Stimulated activated CD4-positive, alpha-beta T cell treated with anti-CD3 and anti-CD28 coated beads, Interleukin-15, amount 100 ng/mL, for 48 hours (primary cell): ENCODE measurements around the gene SETD1B.

Source experiments
- DNase-seq, 2 donors: peaks; one replicate each; pipeline ENCODE4 v3.0.0-alpha.2; 2020; ENCODE audit warnings: low read depth in 2 of 2

SETD1B gene

DNA sequence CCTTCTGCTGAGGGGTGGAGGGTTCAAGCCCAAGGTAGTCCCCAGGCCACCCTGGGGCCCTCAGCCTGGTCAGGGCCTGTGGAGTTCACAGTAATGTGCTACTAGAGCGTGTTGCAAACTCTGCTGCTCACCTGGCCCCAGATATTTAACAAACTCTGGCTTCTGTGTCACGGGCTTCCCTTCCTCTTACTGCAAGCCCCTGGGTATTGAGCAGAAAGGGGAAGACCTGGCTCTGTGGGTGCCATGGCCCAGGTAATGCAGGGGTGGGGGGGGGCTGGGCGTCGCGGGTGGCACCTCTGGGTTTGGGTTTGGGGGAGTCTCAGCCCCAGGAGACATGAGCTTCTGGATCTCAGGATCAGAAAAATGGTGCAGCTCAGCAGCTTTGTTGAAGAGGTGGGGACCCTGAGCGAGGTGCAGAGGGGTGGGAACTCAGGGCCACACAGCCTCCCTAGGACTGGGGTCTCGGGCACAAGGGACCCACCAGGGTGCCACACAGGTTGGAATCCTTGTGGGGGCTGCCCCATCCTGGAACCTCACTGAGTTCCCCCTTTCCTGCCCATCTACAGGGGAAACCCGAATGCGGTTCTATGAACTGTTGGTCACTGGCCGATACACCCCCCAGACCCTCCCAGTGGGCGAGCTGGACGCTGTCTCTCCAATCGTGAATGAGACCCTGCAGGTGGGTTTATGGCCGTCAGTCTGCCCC, 4.0 kb downstream of the SETD1B start:
- DNase-seq = no peak

DNA sequence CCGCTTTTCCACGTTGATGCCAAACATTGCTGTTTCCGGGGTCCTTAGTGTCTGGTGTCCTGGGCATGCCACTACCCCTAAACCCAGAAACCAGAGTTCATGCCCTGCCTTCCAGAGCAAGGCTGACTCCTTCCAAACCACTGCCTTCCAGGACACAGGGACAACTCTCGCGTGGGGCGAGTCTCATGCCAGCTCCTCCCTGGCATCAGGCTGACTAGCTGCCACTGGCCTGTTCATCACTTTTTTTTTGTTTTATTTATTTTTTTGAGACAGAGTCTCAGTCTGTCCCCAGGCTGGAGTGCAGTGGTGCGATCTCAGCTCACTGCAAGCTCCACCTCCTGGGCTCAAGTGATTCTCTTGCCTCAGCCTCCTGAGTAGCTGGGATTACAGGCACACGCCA, 4.8 kb downstream of the SETD1B start:
- no peak for DNase-seq

DNA sequence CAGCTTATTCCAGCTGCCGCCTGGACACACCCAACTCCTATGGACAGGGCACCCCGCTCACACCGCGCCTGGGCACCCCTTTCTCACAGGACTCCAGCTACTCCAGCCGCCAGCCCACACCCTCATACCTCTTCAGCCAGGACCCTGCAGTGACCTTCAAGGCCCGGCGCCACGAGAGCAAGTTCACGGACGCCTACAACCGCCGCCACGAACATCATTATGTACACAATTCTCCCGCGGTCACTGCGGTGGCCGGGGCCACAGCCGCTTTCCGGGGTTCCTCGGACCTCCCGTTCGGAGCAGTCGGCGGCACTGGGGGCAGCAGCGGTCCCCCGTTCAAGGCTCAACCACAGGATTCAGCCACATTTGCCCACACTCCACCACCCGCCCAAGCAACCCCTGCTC, 5.9 kb downstream of the SETD1B start:
- no peak for DNase-seq

DNA sequence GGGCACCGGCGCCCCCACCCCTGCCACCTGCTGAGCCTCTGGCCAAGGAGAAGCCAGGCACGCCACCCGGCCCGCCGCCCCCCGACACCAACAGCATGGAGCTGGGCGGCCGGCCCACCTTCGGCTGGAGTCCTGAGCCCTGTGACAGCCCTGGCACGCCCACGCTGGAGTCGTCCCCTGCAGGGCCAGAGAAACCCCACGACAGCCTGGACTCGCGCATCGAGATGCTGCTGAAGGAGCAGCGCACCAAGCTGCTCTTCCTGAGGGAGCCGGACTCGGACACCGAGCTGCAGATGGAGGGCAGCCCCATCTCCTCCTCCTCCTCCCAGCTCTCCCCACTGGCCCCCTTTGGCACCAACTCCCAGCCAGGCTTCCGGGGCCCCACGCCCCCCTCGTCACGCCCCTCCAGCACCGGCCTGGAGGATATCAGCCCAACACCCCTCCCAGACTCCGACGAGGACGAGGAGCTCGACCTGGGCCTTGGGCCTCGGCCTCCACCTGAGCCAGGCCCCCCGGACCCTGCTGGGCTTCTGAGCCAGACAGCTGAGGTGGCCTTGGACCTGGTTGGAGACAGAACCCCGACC, 6.5 kb downstream of the SETD1B start:
- no peak for DNase-seq

DNA sequence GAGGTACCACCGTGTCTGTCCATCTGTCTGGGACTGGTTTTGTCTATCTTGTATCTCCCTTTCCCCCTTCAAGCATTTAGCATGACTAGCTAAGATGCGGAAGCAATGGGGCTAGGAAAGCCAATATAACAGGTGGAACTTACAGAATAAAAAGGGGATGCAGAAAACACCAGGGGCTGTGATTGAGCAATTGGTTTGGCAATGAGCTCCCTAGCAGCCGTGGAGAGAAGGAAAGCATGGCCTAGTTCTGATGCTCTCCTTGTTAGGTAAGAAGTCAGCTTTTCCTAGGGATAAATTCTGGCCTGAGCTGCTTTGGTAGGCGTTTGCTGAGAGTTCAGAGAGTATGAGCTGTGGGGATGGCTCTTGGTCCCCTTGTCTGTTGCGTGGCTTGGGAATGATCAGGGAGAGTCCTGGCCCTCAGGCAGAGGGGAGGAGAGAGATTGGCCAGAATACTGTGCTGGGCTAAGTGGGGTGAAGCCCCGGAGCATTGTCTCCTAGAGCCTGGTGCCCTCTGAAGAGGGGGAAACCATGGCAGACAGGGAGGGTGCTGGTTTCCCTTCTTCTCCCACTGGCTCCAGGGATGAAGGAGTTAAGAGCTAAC, 7.1 kb downstream of the SETD1B start:
- DNase-seq = no peak

DNA sequence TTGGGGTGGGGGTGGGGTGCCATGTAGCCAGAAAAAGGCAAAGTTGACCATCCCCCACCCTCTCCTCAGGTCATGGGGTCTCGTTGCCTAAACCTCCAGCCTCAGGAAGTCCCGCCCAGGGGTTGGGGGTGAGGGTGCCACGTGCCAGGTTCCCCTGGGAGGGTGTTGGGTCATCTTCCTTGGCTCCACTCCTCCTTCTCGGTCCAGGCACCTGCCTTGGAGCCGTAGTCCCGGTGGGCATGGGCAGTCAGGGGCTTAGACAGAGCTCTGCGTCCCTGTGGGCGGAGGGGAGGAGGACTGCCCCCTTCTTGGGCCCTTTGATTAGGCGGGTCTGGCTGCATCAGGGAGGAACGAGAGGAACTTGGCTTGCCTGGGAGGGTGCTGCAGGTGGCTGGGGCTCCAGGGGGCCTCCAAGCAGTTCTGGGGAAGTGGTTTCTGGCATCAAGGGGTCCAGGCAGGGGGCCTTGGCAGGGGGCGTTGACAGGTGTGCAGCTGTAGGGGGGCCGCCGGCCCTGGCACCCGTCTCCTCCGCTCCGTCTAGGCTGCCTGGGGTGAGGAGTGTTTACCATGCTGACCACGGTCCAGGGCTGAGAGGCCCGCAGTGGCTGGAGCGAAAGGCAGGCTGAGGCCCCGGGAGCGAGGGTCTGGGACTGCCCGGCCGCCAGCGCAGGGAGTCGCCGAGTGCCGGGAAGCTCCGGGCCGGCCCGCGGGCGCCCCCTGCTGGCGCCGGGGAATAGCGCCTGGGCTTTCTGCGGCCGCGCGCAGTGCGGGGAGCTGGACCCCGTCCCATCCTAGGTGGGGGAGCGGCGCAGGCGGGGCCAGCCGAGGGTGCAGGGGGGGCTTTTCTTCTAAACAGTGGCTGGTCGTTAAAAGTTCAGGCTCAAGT, 7.9 kb downstream of the SETD1B start:
- no peak for DNase-seq

DNA sequence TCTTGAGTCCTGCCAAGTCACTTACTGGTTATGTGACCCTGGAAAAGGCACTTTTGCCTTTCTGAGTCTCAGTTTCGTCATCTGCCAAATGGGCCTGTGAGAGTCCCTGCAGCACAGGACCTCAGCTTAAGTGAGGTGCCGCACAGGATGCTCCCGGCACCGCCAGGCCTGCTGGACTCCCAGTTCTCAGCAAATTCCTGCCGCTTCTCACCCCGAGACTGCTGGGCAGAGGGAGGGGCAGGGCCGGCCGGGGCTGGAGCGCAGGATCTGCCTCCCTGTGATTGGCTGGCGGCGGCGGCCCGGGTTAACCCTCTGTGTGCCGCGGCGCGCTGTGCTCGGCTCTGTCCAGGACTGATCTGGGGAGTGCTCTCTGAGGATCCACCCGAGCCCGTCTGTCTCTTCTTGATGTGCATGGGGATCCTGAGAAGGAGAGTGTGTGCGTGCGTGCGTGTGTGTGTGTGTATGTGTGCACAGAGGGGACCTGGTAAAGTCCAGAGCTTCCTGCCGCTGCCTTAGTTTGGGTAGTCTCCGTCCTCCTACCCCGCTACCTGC, 8.6 kb downstream of the SETD1B start:
- no peak for DNase-seq

DNA sequence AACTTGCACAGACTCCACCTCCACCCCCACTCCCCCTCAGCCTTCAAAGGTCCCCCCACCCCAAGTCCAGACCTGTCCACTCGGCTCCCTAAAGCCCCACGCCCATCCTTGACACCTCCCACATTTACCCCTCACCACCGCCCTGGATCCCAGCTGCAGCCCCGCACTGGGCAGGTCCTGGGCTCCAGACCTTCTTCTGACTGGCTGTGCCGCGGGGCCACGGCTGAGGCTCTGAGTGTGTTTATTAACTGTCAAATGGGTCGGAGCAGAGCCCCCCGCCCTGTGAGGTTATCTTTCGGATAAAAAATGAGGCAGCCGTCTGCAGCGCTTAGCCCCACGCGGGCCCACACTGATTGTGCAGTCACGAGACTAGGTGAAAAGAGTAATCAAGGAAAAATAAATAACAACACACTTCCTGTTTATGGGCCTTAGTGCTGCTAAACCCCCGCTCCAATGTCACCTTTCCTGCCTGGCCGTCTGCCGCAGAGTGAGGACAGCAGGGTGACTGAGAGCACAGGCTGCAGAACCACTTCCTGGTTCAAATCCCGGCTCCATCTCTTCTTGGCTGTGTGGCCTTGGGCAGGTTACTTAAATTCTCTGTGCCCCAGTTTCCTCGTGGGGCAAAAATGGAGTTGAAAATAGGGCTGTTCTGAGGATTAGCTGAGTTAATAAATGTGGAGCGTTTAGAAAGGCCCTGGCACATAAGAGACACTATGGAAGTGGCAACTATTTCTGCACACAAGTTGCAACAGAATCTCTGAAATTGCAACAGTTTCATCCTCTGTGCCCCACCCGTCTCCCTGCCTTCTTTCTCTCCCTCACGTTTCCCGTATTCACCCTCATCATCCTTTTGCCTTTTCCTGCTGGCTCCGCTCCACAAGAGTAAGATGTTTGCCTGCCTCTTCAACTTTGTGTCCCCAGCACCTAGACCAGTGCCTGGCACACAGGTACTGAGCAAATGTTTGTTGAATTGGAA, 9.4 kb downstream of the SETD1B start:
- no peak for DNase-seq

DNA sequence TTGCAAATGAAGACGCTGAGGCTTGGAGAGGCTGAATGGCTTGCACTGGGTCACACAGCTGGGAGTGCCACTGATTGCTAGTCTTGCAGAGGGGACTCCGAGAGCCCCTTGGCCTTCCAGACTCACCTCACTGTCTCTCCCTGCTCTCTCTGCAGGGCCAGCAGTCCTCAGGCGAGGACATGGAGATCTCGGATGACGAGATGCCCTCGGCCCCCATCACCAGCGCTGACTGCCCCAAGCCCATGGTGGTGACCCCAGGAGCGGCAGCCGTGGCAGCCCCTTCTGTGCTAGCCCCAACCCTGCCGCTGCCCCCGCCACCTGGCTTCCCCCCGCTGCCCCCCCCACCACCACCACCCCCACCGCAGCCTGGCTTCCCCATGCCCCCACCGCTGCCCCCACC, 10.1 kb downstream of the SETD1B start:
- no peak for DNase-seq

DNA sequence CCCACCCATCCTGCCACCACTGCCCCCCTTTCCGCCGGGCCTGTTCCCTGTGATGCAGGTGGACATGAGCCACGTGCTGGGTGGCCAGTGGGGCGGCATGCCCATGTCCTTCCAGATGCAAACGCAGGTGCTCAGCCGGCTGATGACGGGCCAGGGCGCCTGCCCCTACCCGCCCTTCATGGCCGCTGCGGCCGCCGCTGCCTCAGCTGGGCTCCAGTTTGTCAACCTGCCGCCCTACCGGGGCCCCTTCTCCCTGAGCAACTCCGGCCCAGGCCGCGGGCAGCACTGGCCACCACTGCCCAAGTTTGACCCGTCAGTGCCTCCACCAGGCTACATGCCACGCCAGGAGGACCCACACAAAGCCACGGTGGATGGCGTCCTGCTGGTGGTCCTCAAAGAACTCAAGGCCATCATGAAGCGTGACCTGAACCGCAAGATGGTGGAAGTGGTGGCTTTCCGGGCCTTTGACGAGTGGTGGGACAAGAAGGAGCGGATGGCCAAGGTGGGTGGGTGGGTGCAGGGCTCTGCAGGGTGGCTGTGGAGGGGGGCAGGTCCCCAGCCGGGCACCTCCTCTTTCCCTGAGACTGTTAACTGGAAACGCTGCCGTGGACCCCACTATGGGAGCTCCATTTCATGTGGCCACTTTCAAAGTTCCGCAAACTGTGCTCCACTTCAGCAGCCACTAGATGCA, 10.8 kb downstream of the SETD1B start:
- no peak for DNase-seq

DNA sequence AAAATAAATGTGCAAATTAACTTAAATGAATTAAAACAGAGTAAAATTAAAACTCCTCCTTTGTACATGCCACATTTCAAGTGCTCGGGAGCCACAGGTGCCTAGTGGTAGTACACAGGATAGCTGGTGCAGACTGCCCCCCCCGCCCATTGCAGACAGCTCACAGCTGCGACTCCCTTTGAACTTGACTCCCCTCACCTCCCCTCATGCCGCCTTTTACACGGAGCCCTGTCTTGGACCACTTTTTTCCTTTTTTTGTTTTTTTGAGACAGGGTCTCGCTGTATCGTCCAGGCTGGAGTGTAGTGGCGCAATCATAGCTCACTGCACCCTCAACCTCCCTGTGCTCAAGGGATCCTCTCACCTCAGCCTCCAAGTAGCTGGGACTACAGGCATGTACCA, 11.5 kb downstream of the SETD1B start:
- DNase-seq = no peak

DNA sequence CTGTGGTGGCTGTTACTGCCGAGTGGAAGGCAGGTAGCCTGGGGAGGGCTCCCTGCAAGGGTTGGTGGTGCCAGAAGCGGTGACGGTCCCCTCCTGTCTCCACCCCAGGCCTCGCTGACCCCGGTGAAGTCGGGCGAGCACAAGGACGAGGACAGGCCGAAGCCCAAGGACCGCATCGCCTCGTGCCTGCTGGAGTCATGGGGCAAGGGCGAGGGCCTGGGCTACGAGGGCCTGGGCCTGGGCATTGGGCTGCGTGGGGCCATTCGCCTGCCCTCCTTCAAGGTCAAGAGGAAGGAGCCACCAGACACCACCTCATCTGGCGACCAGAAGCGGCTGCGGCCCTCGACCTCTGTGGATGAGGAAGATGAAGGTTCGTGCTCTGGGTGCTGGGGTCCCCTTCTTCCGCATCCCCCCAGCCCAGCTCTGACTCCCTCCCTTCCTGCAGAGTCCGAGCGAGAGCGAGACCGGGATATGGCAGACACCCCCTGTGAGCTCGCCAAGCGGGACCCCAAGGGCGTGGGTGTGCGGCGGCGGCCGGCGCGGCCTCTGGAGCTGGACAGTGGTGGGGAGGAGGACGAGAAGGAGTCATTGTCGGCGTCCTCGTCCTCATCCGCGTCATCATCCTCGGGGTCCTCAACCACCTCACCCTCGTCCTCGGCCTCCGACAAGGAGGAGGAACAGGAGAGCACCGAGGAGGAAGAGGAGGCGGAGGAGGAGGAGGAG, 13.3 kb downstream of the SETD1B start:
- DNase-seq = no peak

DNA sequence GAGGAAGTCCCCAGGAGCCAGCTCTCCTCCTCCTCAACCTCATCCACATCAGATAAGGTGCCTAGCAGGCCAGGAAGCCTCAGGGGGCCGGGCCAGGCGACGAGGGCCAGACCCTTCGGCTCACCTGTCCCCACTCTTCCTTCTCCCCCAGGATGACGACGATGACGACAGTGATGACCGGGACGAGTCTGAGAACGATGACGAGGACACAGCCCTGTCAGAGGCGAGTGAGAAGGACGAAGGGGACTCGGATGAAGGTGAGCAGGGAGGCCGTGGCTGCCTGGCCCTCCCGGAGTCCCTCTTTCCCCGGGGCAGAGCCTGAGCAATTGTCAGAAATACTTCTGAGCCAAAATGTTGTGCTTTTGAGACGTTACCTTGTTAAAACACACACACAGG, 13.8 kb downstream of the SETD1B start:
- DNase-seq = no peak

DNA sequence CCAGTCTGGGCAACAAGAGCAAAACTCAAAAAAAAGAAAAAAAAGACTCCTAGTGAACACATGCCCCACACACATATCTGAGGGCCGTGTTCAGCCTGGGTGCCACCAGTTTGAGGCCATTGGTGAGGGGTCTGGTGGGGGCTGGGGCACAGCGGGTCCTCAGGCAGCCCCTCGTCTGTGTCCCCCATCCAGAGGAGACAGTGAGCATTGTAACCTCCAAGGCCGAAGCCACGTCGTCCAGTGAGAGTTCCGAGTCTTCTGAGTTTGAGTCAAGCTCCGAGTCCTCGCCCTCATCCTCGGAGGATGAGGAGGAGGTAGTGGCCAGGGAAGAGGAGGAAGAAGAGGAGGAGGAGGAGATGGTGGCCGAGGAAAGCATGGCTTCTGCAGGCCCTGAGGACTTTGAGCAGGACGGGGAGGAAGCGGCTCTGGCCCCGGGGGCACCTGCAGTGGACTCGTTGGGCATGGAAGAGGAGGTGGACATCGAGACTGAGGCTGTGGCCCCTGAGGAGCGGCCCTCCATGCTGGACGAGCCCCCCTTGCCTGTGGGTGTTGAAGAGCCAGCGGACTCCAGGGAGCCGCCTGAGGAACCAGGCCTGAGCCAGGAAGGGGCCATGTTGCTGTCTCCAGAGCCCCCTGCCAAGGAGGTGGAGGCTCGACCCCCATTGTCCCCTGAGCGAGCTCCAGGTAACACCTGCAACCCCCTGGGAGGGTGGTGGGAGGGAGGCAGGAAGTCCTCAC, 15.6 kb downstream of the SETD1B start:
- no peak for DNase-seq

DNA sequence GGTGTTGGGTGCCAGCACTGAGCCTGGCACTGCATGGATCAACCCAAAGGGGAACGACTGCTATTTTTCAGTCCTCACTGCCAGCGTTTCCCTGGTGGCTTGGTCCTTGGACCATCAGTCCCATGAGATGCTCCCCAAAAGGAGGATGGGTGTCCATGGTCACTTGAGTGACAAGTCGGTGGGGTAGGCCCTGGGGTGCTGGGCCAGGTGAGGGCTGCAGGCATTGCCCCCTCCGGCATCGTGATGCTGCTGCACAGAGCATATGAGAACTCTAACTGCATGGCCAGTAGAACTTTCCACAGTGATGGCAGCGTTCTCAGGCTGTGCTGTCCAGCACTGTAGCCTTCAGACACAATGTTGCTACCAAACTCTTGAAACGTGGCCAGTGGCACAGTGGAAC, 16.2 kb downstream of the SETD1B start:
- no peak for DNase-seq

DNA sequence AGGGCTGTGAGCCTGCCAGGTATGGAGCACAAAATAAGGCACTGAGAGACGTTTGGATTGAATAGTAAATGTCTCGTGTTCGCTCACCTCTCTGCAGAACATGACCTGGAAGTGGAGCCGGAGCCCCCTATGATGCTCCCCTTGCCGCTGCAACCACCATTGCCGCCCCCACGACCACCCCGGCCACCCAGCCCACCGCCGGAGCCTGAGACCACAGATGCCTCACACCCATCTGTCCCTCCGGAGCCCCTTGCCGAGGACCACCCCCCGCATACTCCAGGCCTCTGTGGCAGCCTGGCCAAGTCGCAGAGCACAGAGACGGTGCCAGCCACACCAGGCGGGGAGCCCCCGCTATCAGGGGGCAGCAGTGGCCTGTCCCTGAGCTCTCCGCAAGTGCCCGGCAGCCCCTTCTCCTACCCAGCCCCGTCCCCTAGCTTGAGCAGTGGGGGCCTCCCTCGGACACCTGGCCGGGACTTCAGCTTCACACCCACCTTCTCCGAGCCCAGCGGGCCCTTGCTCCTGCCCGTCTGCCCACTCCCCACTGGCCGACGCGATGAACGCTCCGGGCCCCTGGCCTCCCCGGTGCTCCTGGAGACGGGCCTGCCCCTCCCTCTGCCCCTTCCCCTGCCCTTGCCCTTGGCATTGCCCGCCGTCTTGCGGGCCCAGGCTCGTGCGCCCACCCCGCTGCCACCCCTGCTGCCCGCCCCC, 18.7 kb downstream of the SETD1B start:
- no peak for DNase-seq

DNA sequence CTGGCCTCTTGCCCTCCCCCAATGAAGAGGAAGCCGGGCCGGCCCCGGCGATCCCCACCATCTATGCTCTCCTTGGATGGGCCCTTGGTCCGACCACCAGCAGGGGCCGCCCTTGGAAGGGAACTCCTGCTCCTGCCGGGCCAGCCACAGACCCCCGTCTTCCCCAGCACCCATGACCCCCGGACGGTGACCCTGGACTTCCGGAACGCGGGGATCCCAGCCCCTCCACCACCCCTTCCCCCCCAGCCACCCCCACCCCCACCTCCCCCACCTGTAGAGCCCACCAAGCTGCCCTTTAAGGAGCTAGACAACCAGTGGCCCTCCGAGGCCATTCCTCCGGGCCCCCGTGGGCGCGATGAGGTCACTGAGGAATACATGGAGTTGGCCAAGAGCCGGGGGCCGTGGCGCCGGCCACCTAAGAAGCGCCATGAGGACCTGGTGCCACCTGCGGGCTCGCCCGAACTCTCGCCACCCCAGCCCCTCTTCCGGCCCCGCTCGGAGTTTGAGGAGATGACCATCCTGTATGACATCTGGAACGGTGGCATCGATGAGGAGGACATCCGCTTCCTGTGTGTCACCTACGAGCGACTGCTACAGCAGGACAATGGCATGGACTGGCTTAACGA, 19.4 kb downstream of the SETD1B start:
- no peak for DNase-seq

DNA sequence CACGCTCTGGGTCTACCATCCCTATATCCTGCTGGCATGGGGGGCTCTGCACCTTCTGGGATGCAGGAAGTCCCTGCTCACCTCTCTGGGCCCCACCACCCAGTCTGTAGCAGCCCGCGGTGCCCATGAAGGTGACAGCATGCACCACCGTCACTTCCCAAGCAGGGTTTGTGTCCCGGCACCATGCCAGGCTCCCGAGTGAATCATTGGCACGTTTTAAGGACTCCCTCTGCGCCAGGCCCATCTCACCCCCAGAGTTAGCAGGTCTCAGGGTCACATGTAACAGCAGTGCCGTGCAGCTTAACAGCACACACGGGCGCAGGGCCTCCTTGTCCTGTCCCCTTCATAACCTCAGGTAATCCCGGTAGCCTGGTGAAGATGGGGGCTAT, 19.9 kb downstream of the SETD1B start:
- no peak for DNase-seq
